GM23338 (cell line): ENCODE results near the gene CRYBG1. TPM values are rescaled to one million over a fixed set of nuclear protein-coding genes. Genes with fewer than 3 reads are reported as not detected.
A peak's percentile ranks its signal among the peaks of the same experiment; 100 is the strongest.

Experiments used
- ATAC-seq: fragments of 200-7000 bp; cut with Tn5 transposase; 3 replicates; pipeline ENCODE4 v1.9.1; 2020
- DNase-seq: peaks from one replicate; pipeline ENCODE4 v3.0.0-alpha.2; 2015; ENCODE audit warnings: low spot score
- H2AFZ ChIP-seq: fragments of 200-600 bp; sonication (generic); 2 replicates; pipeline ENCODE4 v1.8.0; 2016; ENCODE audit warnings: antibody characterized with exemption, mild to moderate bottlenecking, moderate library complexity
- H3F3A ChIP-seq: fragments of 200-600 bp; sonication (generic); replicated peaks from 2 replicates; pipeline ENCODE4 v1.8.0; 2017; ENCODE audit warnings: antibody characterized with exemption, mixed run types, low read depth
- H3K27ac ChIP-seq: fragments of 200-600 bp; sonication (generic); 2 replicates; pipeline ENCODE4 v1.6.1; 2016; ENCODE audit warnings: low read depth
- H3K27me3 ChIP-seq: fragments of 200-600 bp; sonication (generic); 2 replicates; pipeline ENCODE4 v1.8.0; 2016; ENCODE audit warnings: mild to moderate bottlenecking, mixed run types, moderate library complexity; ENCODE audit not compliant: insufficient read depth
- H3K36me3 ChIP-seq: fragments of 200-600 bp; sonication (generic); 2 replicates; pipeline ENCODE4 v1.8.0; 2016; ENCODE audit warnings: mild to moderate bottlenecking; ENCODE audit not compliant: insufficient read depth
- H3K4me1 ChIP-seq: fragments of 200-600 bp; sonication (generic); 2 replicates; pipeline ENCODE4 v1.8.0; 2016; ENCODE audit warnings: mild to moderate bottlenecking, moderate library complexity; ENCODE audit not compliant: insufficient read depth
- H3K4me2 ChIP-seq: fragments of 200-600 bp; sonication (generic); 2 replicates; pipeline ENCODE4 v1.7.1; 2017; ENCODE audit warnings: mixed run types
- H3K4me3 ChIP-seq: fragments of 200-600 bp; sonication (generic); 2 replicates; pipeline ENCODE4 v1.6.1; 2016; ENCODE audit warnings: mixed run types
- H3K79me2 ChIP-seq: fragments of 200-600 bp; sonication (generic); replicated peaks from 2 replicates; pipeline ENCODE4 v1.8.0; 2017; ENCODE audit warnings: mild to moderate bottlenecking; ENCODE audit not compliant: insufficient read depth
- H3K9me2 ChIP-seq: fragments of 200-600 bp; sonication (generic); 2 replicates; pipeline ENCODE4 v1.8.0; 2017; ENCODE audit not compliant: insufficient read depth
- H4K20me1 ChIP-seq: fragments of 200-600 bp; sonication (generic); replicated peaks from 2 replicates; pipeline ENCODE4 v1.8.0; 2017; ENCODE audit warnings: mild to moderate bottlenecking; ENCODE audit not compliant: insufficient read depth
- H3K27ac Mint-ChIP-seq: 2 replicates; pipeline ENCODE4 v1.8.0; 2020; ENCODE audit warnings: inconsistent platforms, mild to moderate bottlenecking, moderate library complexity, mixed read lengths
- H3K27me3 Mint-ChIP-seq: 3 replicates; pipeline ENCODE4 v1.8.0; 2022; ENCODE audit warnings: low read depth, mild to moderate bottlenecking, moderate library complexity, mixed read lengths, inconsistent platforms; ENCODE audit not compliant: insufficient read depth, poor library complexity
- H3K36me3 Mint-ChIP-seq: 3 replicates; pipeline ENCODE4 v1.8.0; 2021; ENCODE audit warnings: low read depth, mild to moderate bottlenecking, inconsistent platforms, moderate library complexity, mixed read lengths
- H3K4me1 Mint-ChIP-seq: 3 replicates; pipeline ENCODE4 v1.8.0; 2020; ENCODE audit warnings: mild to moderate bottlenecking, inconsistent platforms, mixed read lengths
- H3K4me3 Mint-ChIP-seq: 3 replicates; pipeline ENCODE4 v1.8.0; 2021; ENCODE audit warnings: moderate library complexity, mild to moderate bottlenecking, inconsistent platforms, mixed read lengths
- H3K9me3 Mint-ChIP-seq: 3 replicates; pipeline ENCODE4 v1.8.0; 2020; ENCODE audit warnings: moderate library complexity, mild to moderate bottlenecking, inconsistent platforms, mixed read lengths
- CREB1 ChIP-seq: fragments of 250-450 bp; sonication (Bioruptor Pico); IDR thresholded peaks from 2 replicates; pipeline ENCODE4 v1.5.0; 2020; ENCODE audit warnings: low read depth, mild to moderate bottlenecking, moderate library complexity
- EZH2 ChIP-seq: fragments of 200-600 bp; sonication (generic); IDR thresholded peaks from one replicate; pipeline ENCODE4 v1.8.0; 2017; ENCODE audit warnings: antibody characterized with exemption, mild to moderate bottlenecking, low read depth; ENCODE audit not compliant: unreplicated experiment
- EZH2phosphoT487 ChIP-seq: fragments of 200-600 bp; sonication (generic); IDR thresholded peaks from one replicate; pipeline ENCODE4 v1.8.1; 2018; ENCODE audit warnings: antibody characterized with exemption; ENCODE audit not compliant: unreplicated experiment
- JUNB ChIP-seq: IDR thresholded peaks from one replicate; pipeline ENCODE4 v1.6.1; 2016; ENCODE audit warnings: antibody characterized with exemption; ENCODE audit not compliant: unreplicated experiment
- NANOG ChIP-seq: IDR thresholded peaks from 2 replicates; pipeline ENCODE4 v1.6.1; 2016; ENCODE audit warnings: antibody characterized with exemption, borderline replicate concordance
- POLR2AphosphoS5 ChIP-seq: IDR thresholded peaks from 2 replicates; pipeline ENCODE4 v1.6.1; 2016; ENCODE audit warnings: antibody characterized with exemption, low read depth
- STAT1 ChIP-seq: IDR thresholded peaks from one replicate; pipeline ENCODE4 v1.6.1; 2016; ENCODE audit warnings: antibody characterized with exemption; ENCODE audit not compliant: unreplicated experiment
- ZNF114 ChIP-seq: fragments of 250-450 bp; sonication (Bioruptor Pico); IDR thresholded peaks from 2 replicates; pipeline ENCODE4 v1.5.0; 2020; ENCODE audit warnings: mild to moderate bottlenecking, moderate library complexity
- ZNF331 ChIP-seq: fragments of 250-450 bp; sonication (Bioruptor Pico); IDR thresholded peaks from 2 replicates; pipeline ENCODE4 v1.5.0; 2020; ENCODE audit warnings: low read depth, mild to moderate bottlenecking, moderate library complexity
- polyA plus RNA-seq: library from polyadenylated mRNA; unstranded; fragments of >200 nt; fragmentation: Nextera tagmentation; extraction: Ambion mirVana; gene quantifications from 2 replicates; pipeline ENCODE4 v1.2.1, GENCODE V29; 2016
- total RNA-seq: library from RNA; depleted of rRNA; stranded (reverse); fragments of >200 nt; shearing (Covaris generic); gene quantifications from 2 replicates; pipeline ENCODE4 v1.2.3, GENCODE V29; 2014
- TF ChIP-seq, protein P1 (sequence below): fragments of 250-450 bp; sonication (Bioruptor Pico); IDR thresholded peaks from 2 replicates; pipeline ENCODE4 v1.5.0; 2020; ENCODE audit warnings: mild to moderate bottlenecking, moderate library complexity
- TF ChIP-seq, protein P2 (sequence below): IDR thresholded peaks from one replicate; pipeline ENCODE4 v1.6.1; 2018; ENCODE audit warnings: antibody characterized with exemption; ENCODE audit not compliant: unreplicated experiment
- TF ChIP-seq, protein P3 (sequence below): IDR thresholded peaks from 2 replicates; pipeline ENCODE4 v1.6.1; 2016; ENCODE audit warnings: antibody characterized with exemption
- TF ChIP-seq, protein P4 (sequence below), 2 experiments: fragments of 200-600 bp in 1 of 2; sonication (generic) in 1 of 2; conservative IDR thresholded peaks; 2 replicates each; pipeline versions ENCODE4 v1.5.1 to v1.6.1; 2016 to 2017; ENCODE audit warnings: antibody characterized with exemption in 2 of 2, low read depth in 2 of 2, mild to moderate bottlenecking in 2 of 2, moderate library complexity in 1 of 2

The CRYBG1 gene
- total and polyA plus RNA-seq, 2 experiments from 2014 or later, result 3.7 to 17.2 TPM

DNA sequence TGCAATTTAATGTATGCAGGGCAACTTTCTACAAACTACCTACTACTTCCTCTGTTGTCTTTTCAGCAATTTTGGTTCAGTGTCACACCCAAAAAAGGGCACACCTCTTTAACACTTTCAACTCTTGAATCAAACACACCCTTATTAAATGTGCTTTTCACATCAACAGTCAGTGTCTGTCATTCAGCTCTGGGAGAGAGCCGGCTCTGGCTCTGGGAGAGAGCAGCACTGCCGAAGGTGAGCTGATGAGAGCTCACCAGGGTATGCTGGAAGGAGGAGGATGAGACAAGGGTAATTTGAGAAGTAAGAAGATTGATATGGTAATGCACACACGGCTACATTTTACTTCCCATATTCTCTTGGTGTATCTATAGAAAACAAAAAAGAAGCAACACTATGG, 134.5 kb downstream of the CRYBG1 start:
- no peaks in the 10 kb centered on the region for H3K9me2 ChIP-seq

More for the DNA sequence above, 134.5 kb downstream of the CRYBG1 start:
- no peaks in the 10 kb centered on the region for H4K20me1 ChIP-seq
- no peaks in the 10 kb centered on the region for H3K36me3 ChIP-seq
- no peaks in the 10 kb centered on the region for H3K27me3 ChIP-seq
- no peaks in the 10 kb centered on the region for H3F3A ChIP-seq
- Mint-ChIP-seq H3K9me3 (no peaks in the 10 kb centered on the region; the same call in 2 of the 3 replicates), H3K4me3 (0 out of 3 replicates have a peak overlapping the region, but pooled peaks have one; percentile 1), H3K36me3 (no peaks in the 10 kb centered on the region), H3K4me1 (peaks cover 48% of the 10 kb centered on the region), H3K27me3 (no peaks in the 10 kb centered on the region), H3K27ac (0 out of 2 replicates have a peak overlapping the region, but pooled peaks have one; percentile 0)
- ATAC-seq (peak; percentile 99), DNase-seq (peak; percentile 57)
- H3K4me2 ChIP-seq, result 0 out of 2 replicates have a peak overlapping the region, but pooled peaks have one; percentile 18
- peaks cover 9% of the 10 kb centered on the region for H3K4me1 ChIP-seq
- no peak overlapping the region; the same call in 1 of the 2 replicates for H3K4me3 ChIP-seq
- no peaks in the 10 kb centered on the region for H3K79me2 ChIP-seq
- no peak overlapping the region for H2AFZ ChIP-seq
- H3K27ac ChIP-seq, result no peak overlapping the region
- TF ChIP-seq POLR2AphosphoS5, result no peak
- TF ChIP-seq, protein P1, sequence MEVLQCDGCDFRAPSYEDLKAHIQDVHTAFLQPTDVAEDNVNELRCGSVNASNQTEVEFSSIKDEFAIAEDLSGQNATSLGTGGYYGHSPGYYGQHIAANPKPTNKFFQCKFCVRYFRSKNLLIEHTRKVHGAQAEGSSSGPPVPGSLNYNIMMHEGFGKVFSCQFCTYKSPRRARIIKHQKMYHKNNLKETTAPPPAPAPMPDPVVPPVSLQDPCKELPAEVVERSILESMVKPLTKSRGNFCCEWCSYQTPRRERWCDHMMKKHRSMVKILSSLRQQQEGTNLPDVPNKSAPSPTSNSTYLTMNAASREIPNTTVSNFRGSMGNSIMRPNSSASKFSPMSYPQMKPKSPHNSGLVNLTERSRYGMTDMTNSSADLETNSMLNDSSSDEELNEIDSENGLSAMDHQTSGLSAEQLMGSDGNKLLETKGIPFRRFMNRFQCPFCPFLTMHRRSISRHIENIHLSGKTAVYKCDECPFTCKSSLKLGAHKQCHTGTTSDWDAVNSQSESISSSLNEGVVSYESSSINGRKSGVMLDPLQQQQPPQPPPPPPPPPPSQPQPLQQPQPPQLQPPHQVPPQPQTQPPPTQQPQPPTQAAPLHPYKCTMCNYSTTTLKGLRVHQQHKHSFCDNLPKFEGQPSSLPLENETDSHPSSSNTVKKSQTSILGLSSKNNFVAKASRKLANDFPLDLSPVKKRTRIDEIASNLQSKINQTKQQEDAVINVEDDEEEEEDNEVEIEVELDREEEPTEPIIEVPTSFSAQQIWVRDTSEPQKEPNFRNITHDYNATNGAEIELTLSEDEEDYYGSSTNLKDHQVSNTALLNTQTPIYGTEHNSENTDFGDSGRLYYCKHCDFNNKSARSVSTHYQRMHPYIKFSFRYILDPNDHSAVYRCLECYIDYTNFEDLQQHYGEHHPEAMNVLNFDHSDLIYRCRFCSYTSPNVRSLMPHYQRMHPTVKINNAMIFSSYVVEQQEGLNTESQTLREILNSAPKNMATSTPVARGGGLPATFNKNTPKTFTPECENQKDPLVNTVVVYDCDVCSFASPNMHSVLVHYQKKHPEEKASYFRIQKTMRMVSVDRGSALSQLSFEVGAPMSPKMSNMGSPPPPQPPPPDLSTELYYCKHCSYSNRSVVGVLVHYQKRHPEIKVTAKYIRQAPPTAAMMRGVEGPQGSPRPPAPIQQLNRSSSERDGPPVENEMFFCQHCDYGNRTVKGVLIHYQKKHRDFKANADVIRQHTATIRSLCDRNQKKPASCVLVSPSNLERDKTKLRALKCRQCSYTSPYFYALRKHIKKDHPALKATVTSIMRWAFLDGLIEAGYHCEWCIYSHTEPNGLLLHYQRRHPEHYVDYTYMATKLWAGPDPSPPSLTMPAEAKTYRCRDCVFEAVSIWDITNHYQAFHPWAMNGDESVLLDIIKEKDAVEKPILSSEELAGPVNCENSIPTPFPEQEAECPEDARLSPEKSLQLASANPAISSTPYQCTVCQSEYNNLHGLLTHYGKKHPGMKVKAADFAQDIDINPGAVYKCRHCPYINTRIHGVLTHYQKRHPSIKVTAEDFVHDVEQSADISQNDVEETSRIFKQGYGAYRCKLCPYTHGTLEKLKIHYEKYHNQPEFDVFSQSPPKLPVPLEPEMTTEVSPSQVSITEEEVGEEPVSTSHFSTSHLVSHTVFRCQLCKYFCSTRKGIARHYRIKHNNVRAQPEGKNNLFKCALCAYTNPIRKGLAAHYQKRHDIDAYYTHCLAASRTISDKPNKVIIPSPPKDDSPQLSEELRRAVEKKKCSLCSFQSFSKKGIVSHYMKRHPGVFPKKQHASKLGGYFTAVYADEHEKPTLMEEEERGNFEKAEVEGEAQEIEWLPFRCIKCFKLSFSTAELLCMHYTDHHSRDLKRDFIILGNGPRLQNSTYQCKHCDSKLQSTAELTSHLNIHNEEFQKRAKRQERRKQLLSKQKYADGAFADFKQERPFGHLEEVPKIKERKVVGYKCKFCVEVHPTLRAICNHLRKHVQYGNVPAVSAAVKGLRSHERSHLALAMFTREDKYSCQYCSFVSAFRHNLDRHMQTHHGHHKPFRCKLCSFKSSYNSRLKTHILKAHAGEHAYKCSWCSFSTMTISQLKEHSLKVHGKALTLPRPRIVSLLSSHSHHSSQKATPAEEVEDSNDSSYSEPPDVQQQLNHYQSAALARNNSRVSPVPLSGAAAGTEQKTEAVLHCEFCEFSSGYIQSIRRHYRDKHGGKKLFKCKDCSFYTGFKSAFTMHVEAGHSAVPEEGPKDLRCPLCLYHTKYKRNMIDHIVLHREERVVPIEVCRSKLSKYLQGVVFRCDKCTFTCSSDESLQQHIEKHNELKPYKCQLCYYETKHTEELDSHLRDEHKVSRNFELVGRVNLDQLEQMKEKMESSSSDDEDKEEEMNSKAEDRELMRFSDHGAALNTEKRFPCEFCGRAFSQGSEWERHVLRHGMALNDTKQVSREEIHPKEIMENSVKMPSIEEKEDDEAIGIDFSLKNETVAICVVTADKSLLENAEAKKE (CRISPR knock-in tag), result no peak
- TF ChIP-seq, protein P2, sequence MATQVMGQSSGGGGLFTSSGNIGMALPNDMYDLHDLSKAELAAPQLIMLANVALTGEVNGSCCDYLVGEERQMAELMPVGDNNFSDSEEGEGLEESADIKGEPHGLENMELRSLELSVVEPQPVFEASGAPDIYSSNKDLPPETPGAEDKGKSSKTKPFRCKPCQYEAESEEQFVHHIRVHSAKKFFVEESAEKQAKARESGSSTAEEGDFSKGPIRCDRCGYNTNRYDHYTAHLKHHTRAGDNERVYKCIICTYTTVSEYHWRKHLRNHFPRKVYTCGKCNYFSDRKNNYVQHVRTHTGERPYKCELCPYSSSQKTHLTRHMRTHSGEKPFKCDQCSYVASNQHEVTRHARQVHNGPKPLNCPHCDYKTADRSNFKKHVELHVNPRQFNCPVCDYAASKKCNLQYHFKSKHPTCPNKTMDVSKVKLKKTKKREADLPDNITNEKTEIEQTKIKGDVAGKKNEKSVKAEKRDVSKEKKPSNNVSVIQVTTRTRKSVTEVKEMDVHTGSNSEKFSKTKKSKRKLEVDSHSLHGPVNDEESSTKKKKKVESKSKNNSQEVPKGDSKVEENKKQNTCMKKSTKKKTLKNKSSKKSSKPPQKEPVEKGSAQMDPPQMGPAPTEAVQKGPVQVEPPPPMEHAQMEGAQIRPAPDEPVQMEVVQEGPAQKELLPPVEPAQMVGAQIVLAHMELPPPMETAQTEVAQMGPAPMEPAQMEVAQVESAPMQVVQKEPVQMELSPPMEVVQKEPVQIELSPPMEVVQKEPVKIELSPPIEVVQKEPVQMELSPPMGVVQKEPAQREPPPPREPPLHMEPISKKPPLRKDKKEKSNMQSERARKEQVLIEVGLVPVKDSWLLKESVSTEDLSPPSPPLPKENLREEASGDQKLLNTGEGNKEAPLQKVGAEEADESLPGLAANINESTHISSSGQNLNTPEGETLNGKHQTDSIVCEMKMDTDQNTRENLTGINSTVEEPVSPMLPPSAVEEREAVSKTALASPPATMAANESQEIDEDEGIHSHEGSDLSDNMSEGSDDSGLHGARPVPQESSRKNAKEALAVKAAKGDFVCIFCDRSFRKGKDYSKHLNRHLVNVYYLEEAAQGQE, result no peak
- TF ChIP-seq, protein P3, sequence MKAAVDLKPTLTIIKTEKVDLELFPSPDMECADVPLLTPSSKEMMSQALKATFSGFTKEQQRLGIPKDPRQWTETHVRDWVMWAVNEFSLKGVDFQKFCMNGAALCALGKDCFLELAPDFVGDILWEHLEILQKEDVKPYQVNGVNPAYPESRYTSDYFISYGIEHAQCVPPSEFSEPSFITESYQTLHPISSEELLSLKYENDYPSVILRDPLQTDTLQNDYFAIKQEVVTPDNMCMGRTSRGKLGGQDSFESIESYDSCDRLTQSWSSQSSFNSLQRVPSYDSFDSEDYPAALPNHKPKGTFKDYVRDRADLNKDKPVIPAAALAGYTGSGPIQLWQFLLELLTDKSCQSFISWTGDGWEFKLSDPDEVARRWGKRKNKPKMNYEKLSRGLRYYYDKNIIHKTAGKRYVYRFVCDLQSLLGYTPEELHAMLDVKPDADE, result no peak
- TF ChIP-seq ZNF331 (CRISPR knock-in tag), result no peak
- TF ChIP-seq STAT1, result no peak
- TF ChIP-seq ZNF114 (CRISPR knock-in tag), result no peak
- TF ChIP-seq, protein P4, sequence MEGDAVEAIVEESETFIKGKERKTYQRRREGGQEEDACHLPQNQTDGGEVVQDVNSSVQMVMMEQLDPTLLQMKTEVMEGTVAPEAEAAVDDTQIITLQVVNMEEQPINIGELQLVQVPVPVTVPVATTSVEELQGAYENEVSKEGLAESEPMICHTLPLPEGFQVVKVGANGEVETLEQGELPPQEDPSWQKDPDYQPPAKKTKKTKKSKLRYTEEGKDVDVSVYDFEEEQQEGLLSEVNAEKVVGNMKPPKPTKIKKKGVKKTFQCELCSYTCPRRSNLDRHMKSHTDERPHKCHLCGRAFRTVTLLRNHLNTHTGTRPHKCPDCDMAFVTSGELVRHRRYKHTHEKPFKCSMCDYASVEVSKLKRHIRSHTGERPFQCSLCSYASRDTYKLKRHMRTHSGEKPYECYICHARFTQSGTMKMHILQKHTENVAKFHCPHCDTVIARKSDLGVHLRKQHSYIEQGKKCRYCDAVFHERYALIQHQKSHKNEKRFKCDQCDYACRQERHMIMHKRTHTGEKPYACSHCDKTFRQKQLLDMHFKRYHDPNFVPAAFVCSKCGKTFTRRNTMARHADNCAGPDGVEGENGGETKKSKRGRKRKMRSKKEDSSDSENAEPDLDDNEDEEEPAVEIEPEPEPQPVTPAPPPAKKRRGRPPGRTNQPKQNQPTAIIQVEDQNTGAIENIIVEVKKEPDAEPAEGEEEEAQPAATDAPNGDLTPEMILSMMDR (conservative IDR thresholded peaks at IDR 0.05; ENCODE audit: low read depth in 2 of 2), result no peak
- no peak for TF ChIP-seq NANOG
- no peak for TF ChIP-seq CREB1 (CRISPR knock-in tag)
- TF ChIP-seq JUNB, result no peak
- TF ChIP-seq EZH2phosphoT487, result no peak
- no peak for TF ChIP-seq EZH2
